Measurements from ENCODE around the gene HEATR3.

DNA sequence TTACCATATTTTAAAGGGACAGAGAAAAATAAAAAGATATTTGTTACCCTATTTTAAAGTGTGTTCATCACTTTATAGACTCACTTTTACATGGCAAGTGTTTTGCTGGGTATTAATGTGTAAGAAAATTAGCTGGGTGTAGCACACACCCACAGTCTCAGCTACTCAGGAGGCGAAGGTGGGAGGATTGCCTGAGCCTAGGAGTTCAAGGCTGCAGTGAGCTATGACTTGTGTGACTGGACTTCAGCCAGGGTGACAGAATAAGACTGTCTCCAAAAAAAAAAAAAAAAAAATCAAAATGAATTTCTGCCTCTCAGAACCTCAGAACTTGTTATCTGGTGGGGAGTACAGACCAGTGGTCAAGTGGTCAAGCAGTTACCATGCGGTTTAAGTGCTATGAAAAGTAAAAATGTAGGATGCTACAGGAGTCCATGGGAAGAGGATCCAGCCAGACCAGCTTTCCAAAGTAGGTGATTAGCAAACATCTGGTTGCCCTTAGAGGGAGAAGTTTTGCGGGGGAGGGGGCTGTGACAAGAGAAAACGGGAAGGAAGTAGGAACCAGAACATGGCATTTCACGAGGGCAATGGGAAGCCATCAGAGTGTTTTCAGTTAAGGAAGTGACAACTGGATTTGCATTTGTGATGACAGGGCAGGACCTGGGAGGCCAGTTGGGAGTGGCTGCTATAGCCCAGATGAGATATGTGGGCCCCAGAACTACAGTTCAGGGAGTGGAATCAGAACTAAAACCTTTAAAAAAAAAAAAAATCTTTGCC lies 26.8 kb upstream of the HEATR3 start:
- TF ChIP-seq POLR2AphosphoS5 (IDR thresholded peaks at IDR 0.05; ENCODE audit: low read depth, low read length) (no peak), HCFC1 (IDR thresholded peaks at IDR 0.05; ENCODE audit: low read depth, low read length) (no peak), TRIM24 (CRISPR knock-in tag; IDR thresholded peaks at IDR 0.05) (no peak), FOXO1 (CRISPR knock-in tag; IDR thresholded peaks at IDR 0.05) (no peak), ZBTB7A (CRISPR knock-in tag; IDR thresholded peaks at IDR 0.05) (no peak), ESRRA (CRISPR knock-in tag; IDR thresholded peaks at IDR 0.05; ENCODE audit: low read depth) (no peak), MAFG (CRISPR knock-in tag; IDR thresholded peaks at IDR 0.05) (no peak), JUNB (CRISPR knock-in tag; IDR thresholded peaks at IDR 0.05; ENCODE audit: borderline replicate concordance) (no peak), MYNN (CRISPR knock-in tag; IDR thresholded peaks at IDR 0.05; ENCODE audit: low read depth) (no peak)

All from HepG2 (cell line).